ENCODE results near the gene SLC39A12.

The SLC39A12 gene

GRCh38 chr10:17965649-17966235 lies 14.0 kb downstream of the SLC39A12 start:
- DNase-seq: no peak

DNA sequence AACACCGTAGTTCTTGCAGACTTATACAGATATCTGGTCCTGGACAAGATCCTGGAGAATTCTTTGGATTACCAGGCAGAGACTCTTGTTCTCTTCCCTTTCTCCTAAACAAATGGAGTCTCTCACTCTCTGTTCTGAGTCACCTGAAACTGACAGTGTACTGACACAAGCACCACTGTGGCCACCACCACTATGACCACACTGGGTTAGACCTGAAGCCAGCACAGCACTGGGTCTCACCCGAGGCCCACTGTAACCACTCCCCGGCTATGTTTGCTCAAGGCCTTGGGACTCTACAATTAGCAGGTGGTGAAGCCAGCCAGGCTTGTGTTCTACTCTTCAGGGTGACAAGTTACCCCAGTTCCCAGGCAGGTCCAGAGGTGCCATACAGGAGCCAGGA lies 22.8 kb downstream of the SLC39A12 start:
- DNase-seq: no peak

DNA sequence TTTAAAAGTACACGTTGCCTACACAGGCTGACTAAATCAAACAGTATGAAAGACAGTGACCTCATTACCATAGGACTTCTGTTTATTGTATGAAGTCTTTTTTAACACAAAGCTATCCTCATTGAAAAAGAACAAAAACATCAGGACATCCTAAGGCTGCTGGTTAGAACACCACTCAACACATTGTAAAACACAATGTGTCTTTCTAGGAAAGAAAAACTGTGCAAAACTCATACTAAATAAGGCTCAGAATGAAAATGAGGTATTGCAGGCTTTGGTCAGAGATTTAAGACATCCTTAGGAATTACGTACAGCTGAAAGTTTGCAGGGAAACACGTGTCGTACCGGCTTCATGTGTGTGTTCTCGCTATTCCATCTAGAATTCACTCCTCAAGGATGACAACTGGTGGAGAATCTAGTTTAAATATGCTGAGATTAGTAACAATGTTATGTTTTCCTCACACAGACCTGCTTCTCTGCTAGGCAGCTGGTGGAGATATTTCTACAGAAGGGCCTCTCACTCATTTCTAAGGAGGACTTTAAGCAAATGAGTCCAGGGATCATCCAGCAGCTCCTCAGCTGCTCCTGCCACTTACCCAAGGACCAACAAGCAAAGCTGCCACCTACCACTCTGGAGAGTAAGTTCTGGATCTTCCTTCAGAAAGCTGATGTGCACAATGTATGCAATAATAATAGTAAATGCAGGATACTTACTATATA lies 29.3 kb downstream of the SLC39A12 start:
- DNase-seq: no peak

- no peak for DNase-seq
Observed at GRCh38 chr10:17981766-17982380, 30.2 kb downstream of the SLC39A12 start.

GRCh38 chr10:17984056-17984455 lies 32.3 kb downstream of the SLC39A12 start:
- DNase-seq: no peak

GRCh38 chr10:17984563-17984962 lies 32.8 kb downstream of the SLC39A12 start:
- no peak for DNase-seq

- no peak for DNase-seq
Observed at GRCh38 chr10:17989908-17990767, 38.4 kb downstream of the SLC39A12 start.

GRCh38 chr10:17992266-17992665 lies 40.5 kb downstream of the SLC39A12 start:
- no peak for DNase-seq

DNA sequence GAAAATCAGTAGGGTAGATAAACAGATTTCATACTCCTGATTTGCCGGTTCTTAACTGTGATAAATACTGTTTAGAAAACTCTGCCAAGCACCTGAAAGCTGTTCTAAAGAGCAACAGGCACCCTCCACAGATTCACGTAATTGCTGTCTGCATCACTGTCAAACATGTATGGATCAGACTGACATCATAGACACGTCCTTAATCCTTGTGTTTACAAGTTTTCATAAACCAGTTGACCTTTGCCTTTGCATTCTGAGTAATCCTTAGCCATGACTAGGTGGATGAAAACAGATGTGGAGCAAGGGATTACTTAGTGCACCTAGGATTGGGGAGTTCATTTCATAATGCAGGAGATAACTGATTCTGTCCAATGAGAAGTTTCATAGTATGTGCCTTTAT lies 41.6 kb downstream of the SLC39A12 start:
- DNase-seq: no peak

DNA sequence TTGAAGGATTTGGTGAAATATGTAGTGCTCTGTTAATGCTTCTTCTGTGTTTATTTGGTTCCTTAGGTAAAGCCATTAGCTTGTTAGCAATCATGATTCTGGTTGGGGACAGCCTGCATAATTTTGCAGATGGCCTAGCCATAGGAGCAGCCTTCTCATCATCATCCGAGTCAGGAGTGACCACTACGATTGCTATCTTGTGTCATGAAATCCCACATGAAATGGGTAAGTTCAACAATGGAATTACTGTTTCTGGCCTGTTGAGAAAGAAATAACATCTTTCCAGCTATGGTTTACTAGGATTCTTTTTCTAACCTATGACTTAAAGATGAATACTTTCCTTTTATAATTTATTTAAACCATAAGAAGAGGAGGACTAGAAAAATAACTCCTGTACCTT lies 48.9 kb downstream of the SLC39A12 start:
- DNase-seq: no peak

- no peak for DNase-seq
Observed at GRCh38 chr10:18005445-18005780, 53.7 kb downstream of the SLC39A12 start.

DNA sequence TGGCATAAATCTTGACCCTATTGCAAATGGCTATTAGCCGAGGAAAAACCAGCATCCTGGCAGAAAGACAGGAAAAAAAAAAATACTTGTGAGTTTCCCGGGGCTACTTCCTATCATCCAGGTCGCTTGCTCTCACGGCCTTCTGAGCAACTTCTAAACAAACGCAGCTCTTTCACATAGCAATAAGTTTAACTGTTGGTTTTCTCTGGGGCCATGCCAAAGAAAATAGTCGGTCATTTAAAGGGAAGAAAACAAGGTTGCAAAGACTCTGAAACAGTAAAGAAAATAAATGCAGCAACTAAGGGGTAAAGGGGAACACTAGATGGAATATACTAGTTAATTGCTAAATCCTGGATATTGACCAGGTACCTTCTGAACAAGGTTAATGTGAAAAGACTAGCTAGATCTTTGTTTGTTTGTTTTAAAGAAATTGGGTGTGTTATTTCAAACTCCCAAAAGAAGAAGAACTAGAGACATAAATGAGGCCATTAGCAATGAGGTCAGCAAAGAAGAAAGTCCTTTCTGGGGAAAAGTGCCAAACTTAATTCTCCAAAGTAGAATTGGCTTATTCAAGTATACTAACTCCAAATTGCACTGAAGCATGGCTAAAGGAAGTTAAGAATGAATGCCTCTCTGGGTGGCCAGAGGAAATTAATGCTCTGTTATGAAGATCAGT lies 54.2 kb downstream of the SLC39A12 start:
- DNase-seq: no peak

GRCh38 chr10:18008986-18009385 lies 57.3 kb downstream of the SLC39A12 start:
- DNase-seq: no peak

DNA sequence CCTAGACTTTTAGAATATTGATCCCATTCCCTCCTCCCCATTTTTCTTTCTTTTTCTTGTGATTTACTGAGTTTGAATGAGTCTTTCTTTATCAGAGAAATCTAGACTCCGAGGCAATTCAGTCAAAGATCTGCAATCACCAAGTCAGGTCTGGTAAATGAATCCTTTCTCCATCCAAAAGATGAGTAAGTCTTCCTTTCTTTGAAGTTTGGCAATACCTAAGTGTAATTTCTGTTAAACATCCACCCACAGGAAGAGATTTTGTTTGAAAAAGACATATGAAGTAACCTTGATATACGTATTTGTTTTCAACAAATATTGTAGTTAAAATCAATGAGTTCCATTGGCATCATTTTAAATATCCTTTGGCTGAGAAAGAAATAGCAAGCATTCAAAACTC lies 58.3 kb downstream of the SLC39A12 start:
- DNase-seq: no peak

DNA sequence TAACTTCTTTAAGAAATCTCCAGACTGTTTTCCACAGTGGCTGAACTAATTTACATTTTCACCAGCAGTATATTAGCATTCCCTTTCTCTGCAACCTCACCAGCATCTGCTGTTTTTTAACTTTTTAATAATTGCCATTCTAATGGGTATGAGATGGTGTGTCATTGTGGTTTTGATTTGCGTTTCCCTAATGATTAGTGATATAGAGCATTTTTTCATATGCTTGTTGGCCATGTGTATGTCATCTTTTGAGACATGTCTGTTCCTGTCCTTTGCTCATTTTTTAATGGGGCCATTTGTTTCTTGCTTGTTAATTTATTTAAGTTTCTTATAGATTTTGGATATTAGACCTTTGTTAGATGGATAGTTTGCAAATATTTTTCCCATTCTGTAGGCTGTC lies 68.8 kb downstream of the SLC39A12 start:
- DNase-seq: no peak

DNA sequence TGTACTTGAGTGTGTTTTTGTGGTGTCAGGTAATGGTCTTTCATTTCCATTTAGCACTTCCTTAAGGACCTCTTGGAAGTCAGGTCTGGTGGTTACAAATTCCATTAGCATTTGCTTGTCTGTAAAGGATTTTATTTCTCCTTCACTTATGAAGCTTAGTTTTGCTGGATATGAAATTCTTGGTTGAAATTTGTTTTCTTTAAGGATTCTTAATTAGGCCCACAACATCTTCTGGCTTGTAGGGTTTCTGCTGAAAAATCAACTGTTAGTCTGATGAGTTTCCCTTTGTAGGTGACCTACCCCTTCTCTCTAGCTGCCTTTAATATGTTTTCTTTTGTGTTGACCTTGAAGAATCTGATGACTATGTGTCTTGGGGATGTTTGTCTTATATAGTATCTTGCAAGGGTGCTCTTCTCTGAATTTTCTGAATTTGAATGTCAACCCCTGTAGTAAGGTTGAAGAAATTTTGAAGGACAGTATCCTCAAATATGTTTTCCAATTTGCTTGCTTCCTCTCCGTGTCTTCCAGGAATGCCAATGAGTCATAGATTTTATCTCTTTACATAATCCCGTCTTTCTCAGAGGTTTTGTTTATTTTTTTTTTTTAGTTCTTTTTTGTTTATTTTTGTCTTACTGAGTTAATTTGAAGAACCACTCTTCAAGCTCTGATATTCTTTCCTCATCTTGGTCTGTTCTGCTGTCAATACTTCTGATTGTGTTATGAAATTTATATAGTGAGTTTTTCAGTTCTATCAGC lies 70.2 kb downstream of the SLC39A12 start:
- DNase-seq: no peak

DNA sequence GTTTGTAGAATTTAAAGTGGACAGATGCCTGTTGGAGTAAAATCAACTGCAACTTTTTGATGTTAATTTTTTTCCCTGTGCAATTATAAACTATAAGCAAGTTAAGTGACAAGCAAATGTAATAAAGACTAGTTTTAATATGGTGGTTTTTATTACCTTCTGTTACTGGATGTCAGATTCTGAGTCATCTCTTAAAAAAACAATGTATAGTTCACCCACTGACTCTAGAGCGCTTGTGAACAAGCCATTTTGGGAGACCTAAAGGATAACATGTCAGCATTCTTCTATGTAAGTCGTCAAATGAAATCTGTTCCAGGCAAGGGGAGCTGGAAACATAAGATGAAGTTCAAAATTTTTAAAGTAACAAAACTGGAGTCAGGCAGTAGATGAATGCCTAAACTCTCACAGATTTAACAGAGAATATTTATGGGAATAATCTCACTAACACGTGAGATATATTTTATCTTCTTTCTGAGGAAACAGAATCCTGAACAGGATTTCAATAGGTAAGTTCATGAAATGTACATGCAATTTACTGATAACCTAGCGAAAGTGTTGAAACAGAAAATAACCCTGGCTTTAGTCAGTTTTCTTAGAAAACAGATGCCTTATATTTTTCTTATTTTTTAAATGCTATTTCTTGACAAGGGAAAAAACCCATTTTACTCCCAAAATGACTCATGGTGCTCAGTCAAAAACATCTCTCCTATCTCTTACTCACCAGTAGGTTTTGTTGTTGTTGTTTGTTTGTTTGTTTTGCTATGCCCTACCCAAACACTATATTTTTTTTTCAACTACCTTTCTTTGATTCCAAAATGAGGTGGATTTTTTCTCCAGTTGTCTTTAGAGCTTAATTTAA lies 91.7 kb downstream of the SLC39A12 start:
- DNase-seq: no peak

GRCh38 chr10:18044976-18045720 lies 93.4 kb downstream of the SLC39A12 start:
- DNase-seq: no peak

- no peak for DNase-seq
Observed at GRCh38 chr10:18056583-18056982, 104.9 kb downstream of the SLC39A12 start.

DNA sequence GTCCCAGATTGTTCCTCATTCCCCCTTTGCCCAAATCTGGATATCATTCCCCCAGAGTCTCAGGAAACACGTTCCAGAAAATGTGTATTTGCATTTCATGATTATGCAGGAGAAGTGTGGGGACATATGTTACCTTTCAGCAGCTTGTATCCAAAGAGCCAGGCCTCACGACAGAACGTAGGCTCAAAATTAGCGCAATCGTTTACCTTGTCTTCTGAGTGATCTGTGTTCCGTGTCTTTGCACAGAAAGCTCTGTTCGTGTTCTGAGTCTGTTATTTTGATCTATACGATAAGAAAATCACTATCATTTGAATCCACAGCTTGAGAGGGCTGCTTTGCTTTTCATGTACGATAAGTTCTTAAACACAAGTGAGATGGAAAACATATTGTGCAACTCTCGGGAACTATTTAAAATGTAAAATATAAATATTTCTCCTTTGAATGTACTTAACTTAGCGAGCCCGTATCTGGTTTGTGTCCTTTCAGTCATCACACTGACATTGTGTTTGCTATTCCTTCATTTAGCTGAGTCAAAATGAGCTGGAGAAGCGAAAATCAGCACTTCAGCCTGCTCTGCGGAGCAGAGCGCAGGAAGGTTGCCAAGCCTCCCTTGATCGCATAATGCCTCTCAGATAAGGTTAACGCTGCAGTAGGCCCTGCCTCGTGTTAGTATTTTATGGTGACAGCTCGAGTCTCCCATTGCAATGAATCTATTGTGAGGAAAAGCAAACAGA lies 108.3 kb downstream of the SLC39A12 start:
- no peak for DNase-seq
